Right hindlimb (tissue), 1 donor: Measurements from ENCODE around the gene DAD1.

ENCODE experiments used
- DNase-seq: peaks from one replicate; pipeline ENCODE4 v3.0.0-alpha.2; 2018

DAD1 gene

DNA sequence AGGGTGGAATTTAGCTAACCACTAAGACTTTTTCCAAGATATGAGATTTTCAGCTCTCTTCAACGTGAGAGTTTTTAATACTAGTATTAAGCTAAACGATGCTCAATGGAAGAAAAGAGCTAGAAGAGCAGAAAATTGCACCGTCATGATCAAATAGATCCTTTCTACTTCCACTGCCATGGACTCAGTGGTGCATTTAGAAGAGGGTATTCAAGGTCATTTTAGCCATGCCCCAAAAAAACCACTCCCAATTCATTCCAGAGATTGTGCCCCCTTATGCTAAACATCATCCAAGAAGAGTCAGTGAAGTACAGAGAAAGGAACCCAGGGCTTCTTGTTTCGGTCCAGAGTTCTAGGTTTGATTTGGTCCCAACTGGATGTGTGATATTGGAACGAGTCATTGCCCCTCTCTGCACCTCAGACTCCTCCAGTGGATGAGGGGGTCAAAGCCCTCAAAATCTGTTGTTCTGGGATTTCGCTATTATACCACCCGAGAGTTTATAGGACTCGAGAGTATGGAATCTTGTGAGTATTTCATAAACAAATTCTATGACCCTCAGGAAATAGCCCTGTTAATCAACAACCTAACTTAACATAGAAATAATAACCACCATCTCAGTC, 55.2 kb downstream of the DAD1 start:
- no peak for DNase-seq

DNA sequence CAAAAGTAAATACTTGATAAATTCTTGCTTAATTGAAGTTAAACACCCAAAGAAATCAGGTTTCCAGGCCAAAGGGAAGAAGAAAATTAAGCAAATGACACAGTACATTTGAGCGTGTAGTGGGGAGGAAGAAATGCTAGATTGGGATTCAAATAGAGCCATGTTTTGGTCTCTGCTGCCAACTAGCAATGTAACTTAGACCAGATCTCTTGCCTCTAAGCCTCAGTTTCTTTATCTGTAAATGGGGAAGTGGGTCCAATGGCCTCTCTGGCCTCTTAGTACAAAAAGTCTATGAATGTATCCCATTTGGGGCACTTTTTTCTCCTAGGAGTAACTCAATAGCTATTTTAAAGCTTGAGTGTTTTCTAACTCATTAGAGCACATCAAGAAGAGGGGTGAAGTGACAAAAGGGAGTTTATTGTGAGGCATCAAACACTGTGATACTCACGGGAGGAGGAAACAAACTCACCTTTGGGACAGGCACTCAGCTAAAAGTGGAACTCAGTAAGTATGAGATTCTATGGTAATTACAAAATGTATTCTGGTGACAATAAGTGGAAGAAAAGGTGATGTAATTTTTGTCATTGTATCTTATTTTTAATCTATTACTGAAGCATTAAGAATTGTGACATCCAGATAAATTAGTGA, 55.8 kb downstream of the DAD1 start:
- no peak for DNase-seq

GRCh38 chr14:22532345-22533056, 56.5 kb downstream of the DAD1 start:
- DNase-seq, result no peak

- DNase-seq, result no peak
Observed at GRCh38 chr14:22531451-22532344, 57.3 kb downstream of the DAD1 start.

- no peak for DNase-seq
Observed at GRCh38 chr14:22530127-22530526, 58.9 kb downstream of the DAD1 start.

DNA sequence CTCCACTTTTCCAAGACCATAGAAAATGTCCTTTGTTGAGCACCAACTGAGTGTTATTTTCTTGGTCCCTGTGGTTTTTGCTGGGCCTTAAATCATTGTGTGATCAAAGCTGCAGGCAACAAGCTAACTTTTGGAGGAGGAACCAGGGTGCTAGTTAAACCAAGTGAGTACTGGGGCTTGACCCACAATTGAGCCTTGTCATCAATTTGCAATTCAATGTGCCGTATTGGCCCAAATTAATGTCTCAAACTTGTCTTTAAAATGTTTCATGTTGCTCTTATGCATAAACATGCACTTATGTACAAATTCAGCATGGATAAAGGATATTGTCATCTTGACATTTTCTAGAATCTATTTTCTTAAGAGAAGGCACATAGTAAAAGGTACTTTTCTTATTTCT, 62.3 kb downstream of the DAD1 start:
- no peak for DNase-seq

DNA sequence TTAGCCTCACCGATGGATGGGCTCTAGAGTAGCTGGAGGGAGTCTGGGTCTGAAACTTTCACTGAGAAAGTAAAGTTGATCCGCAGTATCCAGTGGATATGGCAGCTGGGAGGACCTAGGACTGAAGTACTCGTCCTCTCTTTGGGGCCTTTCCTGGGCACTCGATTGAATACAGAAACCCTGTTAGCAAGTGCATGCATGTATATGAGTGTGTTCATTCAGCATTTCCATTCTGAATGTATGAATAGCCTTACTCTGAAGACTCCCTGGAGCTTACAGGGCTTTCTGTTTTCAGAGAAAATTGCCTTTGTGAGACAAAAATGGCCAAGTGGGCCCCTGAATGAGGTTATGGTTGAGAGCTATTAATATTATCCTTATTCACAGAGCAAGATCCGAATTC, 62.8 kb downstream of the DAD1 start:
- DNase-seq, result no peak

DNA sequence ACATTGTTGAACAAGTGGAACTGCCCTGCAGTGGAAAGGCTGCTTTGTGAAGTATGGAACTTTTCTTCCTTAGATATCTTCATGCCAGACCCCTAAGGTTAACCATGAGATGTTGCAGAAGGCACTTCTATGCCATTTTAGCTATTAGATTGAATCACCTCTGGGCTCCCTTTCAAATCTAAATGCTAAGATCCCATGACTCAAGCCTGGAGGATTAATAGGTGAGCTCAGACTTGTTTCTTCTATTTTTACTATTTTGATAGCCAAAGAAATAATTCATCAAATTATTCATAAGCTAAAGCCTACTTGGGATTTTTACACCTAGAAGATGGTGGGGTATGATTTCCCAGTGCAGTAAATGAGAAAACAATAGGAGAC, 64.3 kb downstream of the DAD1 start:
- DNase-seq, result no peak

DNA sequence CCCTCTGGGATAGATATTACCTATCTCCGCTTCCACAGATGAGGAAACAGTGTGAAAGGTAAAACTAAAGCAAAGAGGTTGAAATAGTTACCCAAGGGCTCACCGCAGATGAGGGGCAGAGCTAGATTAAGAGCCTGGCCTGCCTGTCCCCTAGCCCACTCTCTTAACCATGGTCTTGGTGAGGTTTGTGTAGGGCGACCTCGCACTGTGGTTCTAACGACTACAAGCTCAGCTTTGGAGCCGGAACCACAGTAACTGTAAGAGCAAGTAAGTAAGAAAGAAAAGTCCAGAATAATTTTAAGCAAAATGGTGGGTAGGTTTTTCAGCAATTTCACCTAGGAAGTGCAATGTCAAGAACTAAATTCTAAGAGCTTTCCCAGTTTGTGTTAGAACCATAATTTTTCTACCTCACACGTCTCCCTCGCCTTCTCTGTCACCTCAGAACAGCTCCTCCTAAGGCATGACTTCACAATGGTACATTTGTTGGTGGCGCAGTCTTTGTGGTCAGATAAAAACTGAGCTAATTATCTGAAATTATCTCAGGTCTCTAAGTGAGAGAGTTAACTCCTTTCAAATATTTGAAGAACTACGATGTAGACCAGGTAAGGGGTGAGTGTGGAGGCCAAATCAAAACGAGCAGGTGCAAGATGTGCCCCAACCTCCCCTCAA, 64.8 kb downstream of the DAD1 start:
- no peak for DNase-seq

- DNase-seq, result no peak
Observed at GRCh38 chr14:22523283-22523682, 65.7 kb downstream of the DAD1 start.

- no peak for DNase-seq
Observed at GRCh38 chr14:22522466-22522957, 66.5 kb downstream of the DAD1 start.

- no peak for DNase-seq
Observed at GRCh38 chr14:22521449-22522239, 67.4 kb downstream of the DAD1 start.

DNA sequence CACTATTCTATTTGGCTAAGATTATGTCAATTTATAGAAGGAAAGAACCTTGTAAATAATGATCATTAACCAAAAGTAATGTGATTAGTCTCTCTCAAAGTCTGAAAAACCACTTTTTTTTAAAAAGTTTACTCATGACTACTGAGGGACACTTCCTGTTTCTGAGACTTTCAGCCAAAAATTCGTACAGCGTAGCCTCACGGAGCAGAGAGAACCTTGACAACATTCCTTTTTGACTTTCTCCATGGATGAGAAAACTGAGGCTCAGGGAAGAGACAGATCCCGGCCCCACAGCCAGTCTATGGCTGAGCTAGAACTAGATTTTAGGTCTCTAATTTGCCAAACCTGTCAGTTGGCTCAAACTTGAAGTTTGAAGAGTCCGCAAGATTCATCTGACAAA, 68.2 kb downstream of the DAD1 start:
- DNase-seq, result no peak

GRCh38 chr14:22519877-22520685, 68.9 kb downstream of the DAD1 start:
- no peak for DNase-seq

DNA sequence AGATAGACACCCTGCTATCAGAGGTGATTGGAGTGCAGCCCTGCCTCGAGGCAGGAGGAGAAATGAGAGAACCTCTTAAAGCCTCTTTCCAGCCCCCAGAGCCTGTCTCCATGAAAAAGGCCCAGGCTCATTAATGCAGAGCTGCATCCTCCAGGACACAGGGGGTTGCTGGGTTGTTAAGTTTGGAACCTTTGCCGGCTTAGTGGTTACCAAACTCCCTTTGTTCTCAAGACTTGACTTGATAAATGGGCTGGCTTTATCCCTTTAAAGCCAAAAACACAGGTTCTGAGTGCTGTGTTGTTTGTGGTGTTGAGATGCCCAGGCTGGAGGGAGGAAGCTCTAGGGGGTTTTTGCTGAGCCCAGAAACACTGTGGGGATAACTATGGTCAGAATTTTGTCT, 71.0 kb downstream of the DAD1 start:
- DNase-seq, result no peak

- DNase-seq, result no peak
Observed at GRCh38 chr14:22517117-22517720, 71.8 kb downstream of the DAD1 start.

DNA sequence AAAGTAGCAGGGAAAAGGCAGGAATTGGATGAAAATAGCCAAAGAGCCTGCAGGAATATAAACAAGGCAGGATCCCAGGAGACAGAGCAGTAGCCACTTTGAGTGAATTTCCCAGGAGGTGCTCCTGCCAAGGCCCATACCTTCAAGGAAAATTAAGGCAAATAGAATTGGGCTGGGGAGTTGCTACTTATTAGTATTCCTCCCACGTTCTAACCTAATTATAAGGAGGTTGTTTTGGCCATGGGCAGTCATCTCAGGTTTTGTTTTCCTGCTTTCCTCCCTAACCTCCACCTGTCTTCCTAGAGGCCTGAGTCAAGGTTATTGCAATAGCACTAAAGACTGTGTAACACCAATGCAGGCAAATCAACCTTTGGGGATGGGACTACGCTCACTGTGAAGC, 73.1 kb downstream of the DAD1 start:
- no peak for DNase-seq
